HL-60 (cell line): Measurements from ENCODE around the gene ASS1.

ENCODE experiments used
- DNase-seq, 2 experiments: peaks; one replicate each; pipeline ENCODE4 v3.0.0-alpha.2; 2010 to 2020; ENCODE audit warnings: low read depth in 1 of 2, low spot score in 1 of 2
- H3K27ac ChIP-seq: fragments of 250-450 bp; sonication (Bioruptor Pico); replicated peaks from 2 replicates; pipeline ENCODE4 v1.5.1; 2020; ENCODE audit warnings: mild to moderate bottlenecking, moderate library complexity
- H3K27me3 ChIP-seq: fragments of 250-450 bp; sonication (Bioruptor Pico); 2 replicates; pipeline ENCODE4 v1.5.1; 2021; ENCODE audit warnings: mild to moderate bottlenecking, moderate library complexity; ENCODE audit not compliant: insufficient read depth, poor library complexity, severe bottlenecking
- H3K4me3 ChIP-seq: replicated peaks from 2 replicates; pipeline ENCODE4 v1.5.1; 2011; ENCODE audit warnings: mild to moderate bottlenecking, control low read depth, low read length; ENCODE audit not compliant: insufficient read depth
- CTCF ChIP-seq: IDR thresholded peaks from one replicate; pipeline ENCODE4 v1.5.1; 2011; ENCODE audit warnings: low read length, control low read depth, inconsistent platforms; ENCODE audit not compliant: insufficient read depth
- GABPA ChIP-seq: IDR thresholded peaks from 2 replicates; pipeline ENCODE4 v1.6.1; 2012; ENCODE audit warnings: low read depth
- POLR2AphosphoS5 ChIP-seq: IDR thresholded peaks from 2 replicates; pipeline ENCODE4 v1.6.1; 2012; ENCODE audit warnings: low read depth
- REST ChIP-seq: IDR thresholded peaks from 2 replicates; pipeline ENCODE4 v1.6.1; 2012; ENCODE audit warnings: low read depth; ENCODE audit not compliant: insufficient replicate concordance
- SPI1 ChIP-seq: IDR thresholded peaks from 2 replicates; pipeline ENCODE4 v1.6.1; 2012; ENCODE audit warnings: low read depth, mild to moderate bottlenecking, borderline replicate concordance

Gene ASS1

GRCh38 chr9:130497139-130497538, 52.4 kb downstream of the ASS1 start:
- DNase-seq = no peak
- Histone ChIP-seq H3K27me3 (no peaks in the 10 kb centered on the region), H3K27ac (no peak overlapping the region), H3K4me3 (no peak overlapping the region)
- no peak for TF ChIP-seq GABPA
- TF ChIP-seq REST = no peak
- no peak for TF ChIP-seq CTCF
- no peak for TF ChIP-seq SPI1
- no peak for TF ChIP-seq POLR2AphosphoS5

- TF ChIP-seq SPI1 = no peak
- TF ChIP-seq GABPA = no peak
- no peak for TF ChIP-seq CTCF
- TF ChIP-seq POLR2AphosphoS5 = no peak
- Histone ChIP-seq H3K4me3 (no peak overlapping the region), H3K27ac (no peak overlapping the region), H3K27me3 (no peaks in the 10 kb centered on the region)
- DNase-seq = no peak
These were observed 53.6 kb downstream of the ASS1 start for GRCh38 chr9:130498298-130498917.

GRCh38 chr9:130498918-130499698, 54.3 kb downstream of the ASS1 start:
- no peak overlapping the region for H3K27ac ChIP-seq
- no peak for TF ChIP-seq SPI1
- no peak for TF ChIP-seq POLR2AphosphoS5
- no peak for TF ChIP-seq GABPA
- TF ChIP-seq CTCF = no peak
- no peak for TF ChIP-seq REST
- no peak overlapping the region for H3K4me3 ChIP-seq
- DNase-seq = no peak
- no peaks in the 10 kb centered on the region for H3K27me3 ChIP-seq
